ENCODE results near the gene ANKS4B. TPM values are rescaled to one million over a fixed set of nuclear protein-coding genes. Genes with fewer than 3 reads are reported as not detected.

ANKS4B gene
- total RNA-seq, 1 experiment from 2014 or later, result not detected

- H3K9me3 ChIP-seq, result no peaks in the 10 kb centered on the region
- peak overlapping the region; percentile 66 for H3K4me3 ChIP-seq
- peak; percentile 86 for DNase-seq
- H3K36me3 ChIP-seq, result no peaks in the 10 kb centered on the region
- H3K27me3 ChIP-seq, result no peaks in the 10 kb centered on the region
Observed at GRCh38 chr16:21301168-21301894, 67.8 kb downstream of the ANKS4B start.

- H3K36me3 ChIP-seq, result no peaks in the 10 kb centered on the region
- DNase-seq, result no peak
- no peaks in the 10 kb centered on the region for H3K9me3 ChIP-seq
- no peaks in the 10 kb centered on the region for H3K27me3 ChIP-seq
- H3K4me3 ChIP-seq, result peak overlapping the region; percentile 66
Observed at GRCh38 chr16:21301895-21302291, 68.4 kb downstream of the ANKS4B start.

GRCh38 chr16:21302454-21302853 lies 69.0 kb downstream of the ANKS4B start:
- Histone ChIP-seq H3K27me3 (no peaks in the 10 kb centered on the region), H3K4me3 (peak overlapping the region; percentile 66), H3K36me3 (no peaks in the 10 kb centered on the region), H3K9me3 (no peaks in the 10 kb centered on the region)
- DNase-seq, result no peak

GRCh38 chr16:21302898-21303528 lies 69.5 kb downstream of the ANKS4B start:
- no peaks in the 10 kb centered on the region for H3K36me3 ChIP-seq
- no peak overlapping the region for H3K4me3 ChIP-seq
- DNase-seq, result peak; percentile 36
- H3K27me3 ChIP-seq, result no peaks in the 10 kb centered on the region
- H3K9me3 ChIP-seq, result no peaks in the 10 kb centered on the region

Other genes starting within 250 kb of the ANKS4B start
- gene DNAH3, start 82.9 kb upstream of the ANKS4B start, total RNA-seq (2014; rRNA removed; shearing (Covaris generic); ENCODE audit: low replicate concordance), result not detected in 2 replicates
- 24.3 and 40.6 TPM in 2 replicates for gene LDAF1, start 75.0 kb upstream of the ANKS4B start, total RNA-seq (2014; rRNA removed; shearing (Covaris generic); ENCODE audit: low replicate concordance)
- gene ZP2, start 22.1 kb upstream of the ANKS4B start, total RNA-seq (2014; rRNA removed; shearing (Covaris generic); ENCODE audit: low replicate concordance), result not detected in 2 replicates
- gene CRYM, start 44.6 kb downstream of the ANKS4B start, total RNA-seq (2014; rRNA removed; shearing (Covaris generic); ENCODE audit: low replicate concordance), result not detected in 2 replicates

All from MG63 (cell line).